Esophagus muscularis mucosa (tissue), 4 donors: Measurements from ENCODE around the gene NUP58.

Experiments used
- EP300 ChIP-seq: sonication (generic); formaldehyde crosslinking; IDR thresholded peaks from one replicate; pipeline ENCODE4 v1.6.1; 2017; ENCODE audit warnings: antibody characterized with exemption
- POLR2A ChIP-seq: fragments of 450-650 bp; IDR thresholded peaks from one replicate; pipeline ENCODE4 v1.6.1; 2017; ENCODE audit warnings: antibody characterized with exemption, moderate library complexity, mild to moderate bottlenecking, low read depth
- POLR2AphosphoS5 ChIP-seq, 2 donors: sonication (generic); formaldehyde crosslinking; IDR thresholded peaks; one replicate each; pipeline ENCODE4 v1.6.1; 2017; ENCODE audit warnings: antibody characterized with exemption in 2 of 2
- TF ChIP-seq, protein P1 (sequence below), 3 experiments: fragments of 200-600 bp in 2 of 3; fragments of 450-650 bp in 1 of 3; sonication (generic) in 2 of 3; IDR thresholded peaks; one replicate each; pipeline ENCODE4 v1.5.1; 2017 to 2019; ENCODE audit warnings: antibody characterized with exemption in 3 of 3, mild to moderate bottlenecking in 2 of 3, moderate library complexity in 1 of 3

- no peak for TF ChIP-seq POLR2A
- TF ChIP-seq, protein P1, sequence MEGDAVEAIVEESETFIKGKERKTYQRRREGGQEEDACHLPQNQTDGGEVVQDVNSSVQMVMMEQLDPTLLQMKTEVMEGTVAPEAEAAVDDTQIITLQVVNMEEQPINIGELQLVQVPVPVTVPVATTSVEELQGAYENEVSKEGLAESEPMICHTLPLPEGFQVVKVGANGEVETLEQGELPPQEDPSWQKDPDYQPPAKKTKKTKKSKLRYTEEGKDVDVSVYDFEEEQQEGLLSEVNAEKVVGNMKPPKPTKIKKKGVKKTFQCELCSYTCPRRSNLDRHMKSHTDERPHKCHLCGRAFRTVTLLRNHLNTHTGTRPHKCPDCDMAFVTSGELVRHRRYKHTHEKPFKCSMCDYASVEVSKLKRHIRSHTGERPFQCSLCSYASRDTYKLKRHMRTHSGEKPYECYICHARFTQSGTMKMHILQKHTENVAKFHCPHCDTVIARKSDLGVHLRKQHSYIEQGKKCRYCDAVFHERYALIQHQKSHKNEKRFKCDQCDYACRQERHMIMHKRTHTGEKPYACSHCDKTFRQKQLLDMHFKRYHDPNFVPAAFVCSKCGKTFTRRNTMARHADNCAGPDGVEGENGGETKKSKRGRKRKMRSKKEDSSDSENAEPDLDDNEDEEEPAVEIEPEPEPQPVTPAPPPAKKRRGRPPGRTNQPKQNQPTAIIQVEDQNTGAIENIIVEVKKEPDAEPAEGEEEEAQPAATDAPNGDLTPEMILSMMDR (IDR thresholded peaks at IDR 0.05) = no peak
- no peak for TF ChIP-seq POLR2AphosphoS5 (IDR thresholded peaks at IDR 0.05)
- no peak for TF ChIP-seq EP300
Observed at GRCh38 chr13:25268561-25268960, 32.9 kb upstream of the NUP58 start.
